GM21529 (cell line): Measurements from ENCODE around the gene RIF1.

Experiments
- ATAC-seq: cut with Tn5 transposase; IDR thresholded peaks from one replicate; pipeline ENCODE4 v1.9.1; 2021; ENCODE audit not compliant: unreplicated experiment

The RIF1 gene, protein sequence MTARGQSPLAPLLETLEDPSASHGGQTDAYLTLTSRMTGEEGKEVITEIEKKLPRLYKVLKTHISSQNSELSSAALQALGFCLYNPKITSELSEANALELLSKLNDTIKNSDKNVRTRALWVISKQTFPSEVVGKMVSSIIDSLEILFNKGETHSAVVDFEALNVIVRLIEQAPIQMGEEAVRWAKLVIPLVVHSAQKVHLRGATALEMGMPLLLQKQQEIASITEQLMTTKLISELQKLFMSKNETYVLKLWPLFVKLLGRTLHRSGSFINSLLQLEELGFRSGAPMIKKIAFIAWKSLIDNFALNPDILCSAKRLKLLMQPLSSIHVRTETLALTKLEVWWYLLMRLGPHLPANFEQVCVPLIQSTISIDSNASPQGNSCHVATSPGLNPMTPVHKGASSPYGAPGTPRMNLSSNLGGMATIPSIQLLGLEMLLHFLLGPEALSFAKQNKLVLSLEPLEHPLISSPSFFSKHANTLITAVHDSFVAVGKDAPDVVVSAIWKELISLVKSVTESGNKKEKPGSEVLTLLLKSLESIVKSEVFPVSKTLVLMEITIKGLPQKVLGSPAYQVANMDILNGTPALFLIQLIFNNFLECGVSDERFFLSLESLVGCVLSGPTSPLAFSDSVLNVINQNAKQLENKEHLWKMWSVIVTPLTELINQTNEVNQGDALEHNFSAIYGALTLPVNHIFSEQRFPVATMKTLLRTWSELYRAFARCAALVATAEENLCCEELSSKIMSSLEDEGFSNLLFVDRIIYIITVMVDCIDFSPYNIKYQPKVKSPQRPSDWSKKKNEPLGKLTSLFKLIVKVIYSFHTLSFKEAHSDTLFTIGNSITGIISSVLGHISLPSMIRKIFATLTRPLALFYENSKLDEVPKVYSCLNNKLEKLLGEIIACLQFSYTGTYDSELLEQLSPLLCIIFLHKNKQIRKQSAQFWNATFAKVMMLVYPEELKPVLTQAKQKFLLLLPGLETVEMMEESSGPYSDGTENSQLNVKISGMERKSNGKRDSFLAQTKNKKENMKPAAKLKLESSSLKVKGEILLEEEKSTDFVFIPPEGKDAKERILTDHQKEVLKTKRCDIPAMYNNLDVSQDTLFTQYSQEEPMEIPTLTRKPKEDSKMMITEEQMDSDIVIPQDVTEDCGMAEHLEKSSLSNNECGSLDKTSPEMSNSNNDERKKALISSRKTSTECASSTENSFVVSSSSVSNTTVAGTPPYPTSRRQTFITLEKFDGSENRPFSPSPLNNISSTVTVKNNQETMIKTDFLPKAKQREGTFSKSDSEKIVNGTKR (N-terminal part only)

GRCh38 chr2:151409601-151410484, at the start of gene RIF1:
Gene RIF1, plus strand, starts transcription at chr2:151409902. Its CDS starts 522 bp downstream, at chr2:151410424.
- ATAC-seq: peak; percentile 93

DNA sequence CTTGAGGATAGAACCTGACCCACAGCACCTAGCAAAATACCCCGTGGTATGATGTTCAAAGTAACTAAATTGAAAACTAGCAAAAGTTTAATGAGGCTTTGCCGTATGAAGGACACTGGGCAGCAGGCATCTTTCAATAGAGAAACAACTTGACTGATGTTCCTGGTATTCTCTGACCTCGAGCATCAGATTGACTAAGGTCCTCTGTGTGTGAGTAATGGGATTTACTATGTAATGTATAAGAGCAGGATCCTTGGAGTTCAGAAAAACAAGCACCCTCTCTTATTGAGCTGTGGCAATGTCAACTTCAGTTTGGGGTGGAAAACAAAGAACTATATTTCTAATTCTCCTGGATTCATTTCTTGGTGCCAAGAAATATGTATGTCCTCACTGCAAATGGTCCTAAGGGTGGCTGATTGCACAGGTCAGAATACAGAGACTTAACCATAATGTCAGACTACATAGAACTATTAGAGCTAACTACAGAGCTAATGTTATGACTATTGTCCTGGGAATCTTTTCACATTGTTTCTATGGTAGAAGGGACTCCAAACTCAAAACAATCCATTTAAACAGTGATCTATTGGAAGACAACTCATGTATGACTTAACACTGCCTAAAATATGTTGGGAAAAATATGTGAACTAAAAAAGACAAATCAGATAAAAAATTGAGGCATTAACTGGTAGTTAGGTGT, 47.9 kb upstream of the RIF1 start:
- no peak for ATAC-seq

DNA sequence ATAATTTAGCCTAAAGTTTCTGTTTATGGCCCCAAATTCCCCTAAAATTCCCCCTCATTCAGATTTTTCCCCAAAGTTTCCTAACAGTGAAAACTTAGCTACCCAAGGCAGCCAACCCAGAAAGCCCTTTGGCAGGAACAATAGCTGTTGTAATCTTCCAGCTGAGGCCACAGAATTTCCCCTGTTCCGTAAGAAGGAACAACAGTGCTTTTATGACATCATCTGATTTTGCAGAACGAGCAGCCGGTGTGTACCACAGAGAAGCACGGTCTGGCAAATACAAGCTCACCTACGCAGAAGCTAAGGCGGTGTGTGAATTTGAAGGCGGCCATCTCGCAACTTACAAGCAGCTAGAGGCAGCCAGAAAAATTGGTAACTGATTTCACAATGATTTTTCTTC, 46.0 kb upstream of the RIF1 start:
- ATAC-seq: peak; percentile 88

GRCh38 chr2:151367571-151367970, 42.1 kb upstream of the RIF1 start:
- no peak for ATAC-seq

DNA sequence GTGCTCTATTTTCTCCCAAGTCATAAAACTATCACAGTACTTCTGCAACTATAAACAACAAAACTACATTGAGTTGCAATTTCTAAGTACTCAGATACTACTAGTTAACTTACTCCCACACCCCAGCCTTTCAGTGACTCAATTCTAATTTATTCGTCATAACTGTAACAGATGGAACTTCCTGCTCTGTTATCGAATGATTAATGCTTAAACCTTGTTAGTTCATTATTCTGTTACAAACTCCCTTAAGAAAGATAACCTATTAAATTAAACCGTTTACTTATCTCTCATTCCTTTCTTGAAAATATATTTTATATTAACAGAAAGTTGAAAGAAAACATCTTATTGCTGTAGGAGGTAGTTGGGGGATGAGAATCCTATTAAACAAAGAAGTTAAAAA, 35.3 kb upstream of the RIF1 start:
- ATAC-seq: peak; percentile 97

DNA sequence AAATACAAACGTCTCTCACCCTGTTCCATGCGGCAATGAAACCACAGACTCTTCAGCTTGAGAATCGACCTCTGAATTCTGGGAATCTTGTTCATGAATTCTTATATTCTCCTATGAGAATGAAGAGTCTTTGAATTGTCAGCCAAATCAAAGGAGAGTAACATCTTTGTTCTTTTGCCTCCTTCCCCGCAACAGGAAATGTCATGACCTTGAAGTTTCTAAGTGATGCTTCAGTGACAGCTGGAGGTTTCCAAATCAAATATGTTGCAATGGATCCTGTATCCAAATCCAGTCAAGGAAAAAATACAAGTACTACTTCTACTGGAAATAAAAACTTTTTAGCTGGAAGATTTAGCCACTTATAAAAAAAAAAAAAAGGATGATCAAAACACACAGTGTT, 30.5 kb upstream of the RIF1 start:
- ATAC-seq: no peak

- no peak for ATAC-seq
Observed at GRCh38 chr2:151380580-151381235, 29.0 kb upstream of the RIF1 start.

DNA sequence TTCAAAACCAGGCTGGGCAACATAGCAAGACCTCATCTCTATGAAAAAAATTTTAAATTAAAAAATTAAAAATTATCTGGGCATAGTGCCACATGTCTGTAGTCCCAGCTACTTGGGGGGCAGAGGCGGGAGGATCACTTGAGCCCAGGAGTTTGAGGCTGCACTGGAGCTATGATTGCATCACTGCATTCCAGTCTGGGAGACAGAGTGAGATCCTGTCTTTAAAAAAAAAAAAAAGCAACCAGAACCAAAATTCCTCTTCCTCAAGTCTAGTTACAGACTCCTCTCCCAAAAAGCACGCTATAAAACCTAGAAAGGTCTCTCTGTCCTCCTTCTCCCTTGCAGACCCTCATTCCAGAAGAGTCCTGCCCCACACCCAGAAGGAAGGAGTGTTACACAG, 28.4 kb upstream of the RIF1 start:
- no peak for ATAC-seq

DNA sequence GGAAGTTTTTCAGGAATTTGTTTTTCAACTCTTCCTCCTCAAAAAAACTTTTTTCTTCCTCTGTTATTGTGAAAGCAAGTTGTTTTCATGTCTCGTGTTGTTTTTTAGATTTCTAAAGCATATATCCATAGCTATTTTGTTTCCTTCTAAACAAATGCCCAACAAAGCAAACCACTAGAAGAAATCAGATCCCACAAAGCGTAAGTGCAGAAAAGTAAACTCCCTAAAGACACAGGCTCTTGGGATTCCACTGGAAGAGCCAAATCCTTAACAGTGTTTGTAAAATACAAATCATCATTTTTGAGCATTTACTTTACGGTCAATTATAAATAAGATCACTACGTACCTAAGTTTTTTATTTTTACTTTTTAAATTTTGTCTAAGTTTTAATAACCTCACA, 21.7 kb upstream of the RIF1 start:
- ATAC-seq: no peak

DNA sequence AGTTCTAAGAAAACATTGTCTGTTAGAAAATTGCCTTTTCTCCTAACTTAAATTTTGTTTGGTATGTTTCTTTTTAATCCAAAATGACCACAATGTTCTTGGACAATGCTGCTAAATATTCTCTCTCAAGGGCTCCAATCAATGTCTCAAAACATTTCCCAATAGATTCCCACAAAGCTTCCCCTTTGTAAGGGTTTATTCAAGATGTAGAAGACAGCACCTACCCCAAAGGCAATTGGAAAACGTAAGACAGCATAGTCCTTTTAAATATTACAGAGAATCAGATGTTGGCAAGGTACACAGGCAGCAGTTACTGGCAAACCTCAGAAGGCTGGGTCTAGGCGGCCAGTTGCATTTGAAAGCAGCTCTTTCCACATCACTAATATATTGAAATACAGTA, 18.3 kb upstream of the RIF1 start:
- no peak for ATAC-seq

DNA sequence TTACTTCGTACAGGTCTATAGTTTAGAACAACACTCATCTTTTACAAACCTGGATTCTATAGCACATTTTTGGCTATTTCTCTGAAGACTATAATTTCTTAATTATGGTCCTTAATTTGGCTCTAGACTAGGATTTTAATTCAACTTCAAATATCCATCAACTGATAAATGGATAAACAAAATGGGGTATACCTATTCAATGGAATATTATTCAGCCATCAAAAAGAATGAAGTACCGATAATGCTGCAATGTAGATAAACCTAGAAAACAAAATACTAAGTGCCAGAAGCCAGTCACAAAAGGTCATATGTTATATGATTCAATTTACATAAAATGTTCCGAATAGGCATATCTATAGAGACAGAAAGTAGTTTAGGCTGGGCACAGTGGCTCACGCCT, 15.2 kb upstream of the RIF1 start:
- ATAC-seq: no peak

GRCh38 chr2:151395509-151396374, 14.0 kb upstream of the RIF1 start:
- ATAC-seq: no peak

DNA sequence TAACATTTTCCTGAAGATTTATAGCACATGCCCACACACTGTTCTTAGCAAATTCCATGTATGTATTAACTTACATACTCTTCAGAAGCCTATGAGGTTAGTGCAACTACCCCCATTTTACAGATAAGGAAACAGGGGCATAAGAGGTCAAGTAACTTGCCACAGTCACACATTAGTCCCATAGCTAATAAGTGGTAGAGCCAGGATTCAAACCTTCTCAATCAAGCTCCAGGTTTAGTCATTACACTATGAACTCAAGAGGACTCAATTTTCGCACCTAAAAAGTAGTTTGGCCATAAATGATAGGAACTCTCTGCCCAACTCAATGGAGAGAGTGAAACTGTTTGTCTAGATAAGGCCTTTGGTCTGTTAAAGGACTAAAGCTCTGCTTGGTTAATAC, 9.7 kb upstream of the RIF1 start:
- no peak for ATAC-seq

DNA sequence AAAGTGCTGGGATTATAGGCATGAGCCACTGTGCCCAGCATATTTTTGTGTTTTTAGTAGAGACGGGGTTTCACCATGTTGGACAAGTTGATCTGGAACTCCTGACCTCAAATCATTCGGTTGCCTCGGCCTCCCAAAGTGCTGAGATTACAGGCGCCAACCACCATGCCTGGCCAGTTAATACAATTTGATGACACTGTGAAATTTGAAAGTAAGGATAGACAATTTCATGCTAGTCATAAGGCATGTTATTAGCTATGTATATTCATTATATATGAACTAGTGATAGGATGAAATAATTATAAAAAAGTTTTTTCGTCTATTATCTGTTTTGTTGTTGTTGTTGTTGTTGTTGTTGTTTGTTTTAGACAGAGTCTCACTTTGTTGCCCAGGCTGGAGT, 8.6 kb upstream of the RIF1 start:
- no peak for ATAC-seq

- no peak for ATAC-seq
Observed at GRCh38 chr2:151403914-151404313, 5.8 kb upstream of the RIF1 start.

GRCh38 chr2:151405376-151405775, 4.3 kb upstream of the RIF1 start:
- no peak for ATAC-seq

- no peak for ATAC-seq
Observed at GRCh38 chr2:151407281-151407680, 2.4 kb upstream of the RIF1 start.
